Neural progenitor cell (in vitro differentiated cells): ENCODE results near the gene HOXB7.

Source experiments
- CTCF ChIP-seq: fragments of 200-600 bp; sonication (generic); IDR thresholded peaks from 2 replicates; pipeline ENCODE4 v1.5.1; 2017; ENCODE audit warnings: antibody characterized with exemption, mild to moderate bottlenecking
- EZH2 ChIP-seq: fragments of 200-600 bp; sonication (generic); IDR thresholded peaks from 2 replicates; pipeline ENCODE4 v1.6.1; 2017; ENCODE audit warnings: antibody characterized with exemption, mild to moderate bottlenecking, moderate library complexity
- EZH2phosphoT487 ChIP-seq: fragments of 200-600 bp; sonication (generic); IDR thresholded peaks from 2 replicates; pipeline ENCODE4 v1.6.1; 2017; ENCODE audit warnings: antibody characterized with exemption

- TF ChIP-seq EZH2 (no peak), CTCF (no peak), EZH2phosphoT487 (no peak)
Measured at GRCh38 chr17:48566717-48567116, 44.1 kb downstream of the HOXB7 start.
